ENCODE results near the gene RARB.

- no peak for TF ChIP-seq CTCF (IDR thresholded peaks at IDR 0.05)
- TF ChIP-seq POLR2A (IDR thresholded peaks at IDR 0.05), result no peak
- no peak for TF ChIP-seq EP300 (IDR thresholded peaks at IDR 0.05)
Measured at GRCh38 chr3:25385807-25386460, 42.1 kb upstream of the RARB start.
